Left colon (tissue), 2 donors: ENCODE data around the gene KCTD17. TPM values are rescaled to one million over a fixed set of nuclear protein-coding genes. Genes with fewer than 3 reads are reported as not detected.

ENCODE experiments used
- ATAC-seq: fragments of 200-7000 bp; cut with Tn5 transposase; one replicate; pipeline ENCODE4 v1.9.1; 2020; ENCODE audit warnings: mild to moderate bottlenecking, moderate library complexity
- DNase-seq, 2 donors: peaks; one replicate each; pipeline ENCODE4 v3.0.0-alpha.2; 2020
- intact Hi-C, 2 donors: fragments of 100-400 bp; cut with DNase I in 1 of 2; cut with micrococcal nuclease in 1 of 2; formaldehyde crosslinking; loops; one replicate each; pipeline versions ENCODE4 v1.11.2 to v1.14.0; 2022; cut with DNase I, micrococcal nuclease
- total RNA-seq, 2 donors: library from RNA; stranded (reverse); fragmentation: NEBNext Ultra II Directional; extraction: Animal tissue kit (Norgen Biotek cat#: 25700); gene quantifications; one replicate each; pipeline ENCODE4 v1.2.1, GENCODE V29; 2021
- donor health status: DM: no; HTN: no; CAD: no.
- donor health status: DM: yes; HTN: yes; CAD: no.

KCTD17 gene
- total RNA-seq, 2 donors from 2014 or later: 33.2 to 41.1 TPM

DNA sequence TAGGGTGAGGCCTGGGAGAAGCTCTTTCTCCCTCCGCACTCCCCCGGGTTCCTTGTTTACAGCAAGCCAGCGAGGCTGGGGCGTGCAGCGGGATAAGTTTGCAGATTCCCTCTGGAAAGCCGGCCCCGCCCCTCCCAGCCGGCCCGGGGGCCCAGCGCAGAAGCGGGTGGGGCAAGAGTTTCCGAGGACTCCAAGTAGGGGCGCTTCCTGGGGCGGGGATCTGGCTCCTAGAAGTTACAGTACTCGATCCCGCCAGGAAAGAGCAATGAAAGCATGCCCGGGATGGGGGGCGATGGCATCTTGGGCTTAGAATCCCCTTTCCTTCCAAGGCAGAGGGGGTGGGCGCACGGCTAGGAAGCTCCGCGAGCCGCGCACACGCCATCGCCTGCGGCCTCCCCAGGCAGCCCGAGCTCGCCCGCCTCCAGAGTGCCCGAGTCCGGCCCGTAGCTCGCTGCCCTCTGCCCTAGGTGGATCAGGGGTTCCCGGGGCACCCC is 32.7 kb upstream of the KCTD17 start:
- intact Hi-C loops: no loop called here
- ATAC-seq (peak; percentile 27), DNase-seq (peak; percentile 85 to 88)

DNA sequence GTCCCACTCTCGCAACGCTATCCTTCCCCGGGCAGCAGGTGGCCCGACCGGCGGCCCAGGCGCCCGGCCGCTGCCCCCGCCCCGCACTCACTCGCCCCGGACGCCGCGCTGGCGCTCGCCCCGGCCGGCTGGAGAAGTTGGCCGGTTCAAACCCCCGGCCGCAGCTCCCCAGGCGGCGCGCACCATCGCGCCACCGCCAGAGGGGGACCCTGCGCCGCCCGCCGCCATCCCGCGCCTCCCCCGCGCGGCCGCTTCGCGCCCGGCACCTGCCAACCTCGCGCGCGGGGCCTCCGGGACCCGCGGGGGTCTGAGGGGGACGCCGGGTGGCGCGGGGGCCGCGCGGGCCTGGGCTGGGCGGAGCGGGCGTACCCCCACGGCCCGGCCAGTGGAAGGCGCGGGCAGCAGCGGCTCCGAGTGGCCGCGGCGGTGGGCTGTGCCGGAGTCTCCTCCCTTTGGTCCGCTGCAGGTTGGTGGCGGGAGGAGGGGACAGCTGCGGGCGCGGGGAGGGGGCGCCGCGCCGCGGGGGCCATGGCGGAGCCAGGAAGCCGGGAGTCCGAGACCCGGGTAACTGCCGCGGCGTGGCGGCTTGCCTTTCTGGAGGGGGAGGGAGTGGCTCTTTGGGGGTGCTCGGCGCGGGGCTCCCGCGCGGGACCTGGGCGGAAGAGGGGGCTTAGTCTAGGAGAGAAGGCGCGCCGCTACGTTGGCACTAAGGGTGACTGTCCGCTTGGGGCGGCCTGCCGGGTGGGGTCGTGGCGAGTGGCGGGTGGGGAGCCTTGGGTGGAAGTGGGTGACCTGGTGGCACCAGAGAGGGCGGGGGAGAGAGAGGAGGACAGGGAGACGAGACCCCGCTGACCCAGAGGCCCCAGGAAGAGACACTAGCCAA is 32.0 kb upstream of the KCTD17 start, which contains the start of the genes MPST and TST:
MPST (plus strand) TSS at position 434 of the 883 bp plus-strand sequence; CDS start at position 529, 95 bp downstream.
TST (minus strand) TSS at position 139 of the 883 bp plus-strand sequence. CDS start 715 bp downstream, outside the sequence.
- intact Hi-C loops: no loop called here
- peak; percentile 34 for ATAC-seq

GRCh38 chr22:37020192-37020479 is 31.4 kb upstream of the KCTD17 start:
- intact Hi-C loops: no loop called here
- peak; percentile 25 for ATAC-seq

More for the DNA sequence above, 32.0 kb upstream of the KCTD17 start, which contains the start of the genes MPST and TST:
- peak; percentile 82 to 85 for DNase-seq

GRCh38 chr22:37021041-37021440 is 30.5 kb upstream of the KCTD17 start:
- ATAC-seq (peak; percentile 25), DNase-seq (peak; percentile 62 to 81)
- intact Hi-C loops: no loop called here

More at GRCh38 chr22:37020192-37020479, 31.4 kb upstream of the KCTD17 start:
- DNase-seq: peak; percentile 72 to 77

GRCh38 chr22:37021710-37022482 is 29.6 kb upstream of the KCTD17 start:
- DNase-seq: peak; percentile 39 to 68
- intact Hi-C loops: no loop called here
- ATAC-seq: no peak

GRCh38 chr22:37022483-37023337 is 28.8 kb upstream of the KCTD17 start:
- ATAC-seq (no peak), DNase-seq (peak in 1 of 2 donors; percentile 38)
- intact Hi-C loops: no loop called here

DNA sequence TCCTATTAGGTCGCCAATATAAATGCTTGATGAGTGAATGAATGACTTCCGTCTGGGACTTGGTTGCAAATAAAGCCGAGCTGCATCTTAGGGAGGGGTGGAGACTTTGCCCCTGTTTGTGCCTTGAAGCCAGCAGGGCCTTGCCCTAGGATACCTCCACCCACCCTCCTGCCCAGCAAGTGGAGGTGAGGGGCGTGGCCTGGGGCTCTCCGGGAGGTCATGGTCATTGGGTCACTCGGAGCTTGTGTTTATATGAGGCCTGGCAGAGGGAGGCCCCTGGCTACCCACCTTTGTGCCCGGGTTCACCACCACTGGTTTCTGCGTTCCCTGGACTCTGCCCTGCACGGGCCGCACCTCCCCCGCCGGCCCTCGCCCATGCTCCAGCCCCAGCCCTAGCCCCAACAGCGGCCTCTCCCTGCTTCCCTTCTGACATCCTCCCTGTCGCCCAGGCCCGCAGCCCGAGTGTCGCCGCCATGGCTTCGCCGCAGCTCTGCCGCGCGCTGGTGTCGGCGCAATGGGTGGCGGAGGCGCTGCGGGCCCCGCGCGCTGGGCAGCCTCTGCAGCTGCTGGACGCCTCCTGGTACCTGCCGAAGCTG is 27.7 kb upstream of the KCTD17 start:
- ATAC-seq: peak; percentile 61
- peak; percentile 84 to 93 for DNase-seq

DNA sequence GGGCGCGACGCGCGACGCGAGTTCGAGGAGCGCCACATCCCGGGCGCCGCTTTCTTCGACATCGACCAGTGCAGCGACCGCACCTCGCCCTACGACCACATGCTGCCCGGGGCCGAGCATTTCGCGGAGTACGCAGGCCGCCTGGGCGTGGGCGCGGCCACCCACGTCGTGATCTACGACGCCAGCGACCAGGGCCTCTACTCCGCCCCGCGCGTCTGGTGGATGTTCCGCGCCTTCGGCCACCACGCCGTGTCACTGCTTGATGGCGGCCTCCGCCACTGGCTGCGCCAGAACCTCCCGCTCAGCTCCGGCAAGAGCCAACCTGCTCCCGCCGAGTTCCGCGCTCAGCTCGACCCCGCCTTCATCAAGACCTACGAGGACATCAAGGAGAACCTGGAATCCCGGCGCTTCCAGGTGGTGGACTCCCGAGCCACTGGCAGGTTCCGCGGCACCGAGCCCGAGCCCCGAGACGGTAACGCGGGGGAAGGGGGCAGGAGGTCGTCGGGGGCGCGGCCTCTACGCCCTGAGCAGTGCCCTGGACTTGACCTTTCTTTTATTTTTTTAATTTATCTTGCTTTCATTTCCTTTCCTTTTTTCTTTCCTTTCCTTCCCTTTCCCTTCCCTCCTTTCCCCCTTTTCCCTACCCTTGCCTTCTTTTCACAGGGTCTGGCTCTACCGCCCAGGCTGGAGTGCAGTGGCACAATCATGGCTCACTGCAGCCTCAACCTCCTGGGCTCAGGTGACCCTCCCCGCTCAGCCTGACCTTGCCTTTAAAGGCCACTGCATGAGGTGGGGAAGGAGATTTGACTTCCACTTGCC is 27.0 kb upstream of the KCTD17 start:
- DNase-seq (peak in 1 of 2 donors; percentile 69), ATAC-seq (peak; percentile 30)
- intact Hi-C loops: no loop called here

More for the DNA sequence above, 27.7 kb upstream of the KCTD17 start:
- intact Hi-C loops: no loop called here

- DNase-seq (peak in 1 of 2 donors; percentile 56), ATAC-seq (peak; percentile 19)
- intact Hi-C loops: no loop called here
Observed at GRCh38 chr22:37025500-37026070, 26.0 kb upstream of the KCTD17 start.

DNA sequence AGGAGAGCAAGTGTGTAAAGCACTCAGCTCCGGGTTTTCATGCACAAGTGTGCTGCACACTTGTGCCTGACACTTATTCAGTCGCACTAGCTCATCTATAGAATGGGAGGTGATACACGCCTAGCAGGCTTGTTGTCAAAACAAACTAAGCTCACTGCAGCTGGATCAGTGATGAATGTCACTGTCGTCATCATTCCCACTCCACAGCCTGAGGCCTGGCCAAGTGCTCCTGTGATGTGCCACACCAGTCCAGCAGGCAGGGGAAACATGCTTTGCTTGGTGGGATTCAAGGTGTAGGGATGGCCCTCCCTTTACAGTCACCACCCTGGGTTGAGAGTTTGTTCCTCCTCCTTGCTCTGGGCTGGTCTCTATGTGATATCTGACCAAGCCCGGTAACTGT is 25.2 kb upstream of the KCTD17 start:
- ATAC-seq (no peak), DNase-seq (no peak)
- intact Hi-C loops: no loop called here

GRCh38 chr22:37027556-37027955 is 24.0 kb upstream of the KCTD17 start:
- ATAC-seq (no peak), DNase-seq (no peak)
- intact Hi-C loops: no loop called here

GRCh38 chr22:37028692-37029674 is 22.6 kb upstream of the KCTD17 start:
- ATAC-seq (no peak), DNase-seq (peak in 1 of 2 donors; percentile 23)
- intact Hi-C loops: no loop called here

GRCh38 chr22:37030560-37031281 is 20.8 kb upstream of the KCTD17 start:
- ATAC-seq (no peak), DNase-seq (peak in 1 of 2 donors; percentile 6)
- intact Hi-C loops: no loop called here

DNA sequence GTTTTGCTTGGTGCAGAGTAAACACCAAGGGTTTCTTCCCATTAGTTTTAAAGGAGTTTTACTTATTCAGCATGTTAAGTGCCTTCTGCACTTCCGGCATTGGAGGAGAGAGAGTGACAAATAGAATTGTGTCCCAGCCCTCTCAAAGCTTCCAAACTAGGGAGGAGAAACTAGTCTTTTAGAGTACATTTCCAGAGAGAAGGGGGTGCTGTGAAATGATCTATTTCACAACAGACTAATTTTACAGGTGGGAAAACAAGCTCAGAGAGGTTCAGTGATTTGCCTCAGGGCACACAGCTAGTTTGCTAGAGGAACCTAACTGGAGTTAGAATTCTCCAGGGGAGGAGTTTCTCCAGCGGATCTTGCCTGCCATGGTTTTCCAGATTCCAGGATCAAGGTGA is 19.4 kb upstream of the KCTD17 start:
- no peak for DNase-seq
- ATAC-seq: peak; percentile 26
- intact Hi-C loops: no loop called here
